GM18909 (cell line): ENCODE data around the gene RELL1.

ENCODE experiments used
- ATAC-seq: cut with Tn5 transposase; IDR thresholded peaks from one replicate; pipeline ENCODE4 v1.9.1; 2021; ENCODE audit warnings: mild to moderate bottlenecking; ENCODE audit not compliant: unreplicated experiment, poor library complexity

RELL1 gene

DNA sequence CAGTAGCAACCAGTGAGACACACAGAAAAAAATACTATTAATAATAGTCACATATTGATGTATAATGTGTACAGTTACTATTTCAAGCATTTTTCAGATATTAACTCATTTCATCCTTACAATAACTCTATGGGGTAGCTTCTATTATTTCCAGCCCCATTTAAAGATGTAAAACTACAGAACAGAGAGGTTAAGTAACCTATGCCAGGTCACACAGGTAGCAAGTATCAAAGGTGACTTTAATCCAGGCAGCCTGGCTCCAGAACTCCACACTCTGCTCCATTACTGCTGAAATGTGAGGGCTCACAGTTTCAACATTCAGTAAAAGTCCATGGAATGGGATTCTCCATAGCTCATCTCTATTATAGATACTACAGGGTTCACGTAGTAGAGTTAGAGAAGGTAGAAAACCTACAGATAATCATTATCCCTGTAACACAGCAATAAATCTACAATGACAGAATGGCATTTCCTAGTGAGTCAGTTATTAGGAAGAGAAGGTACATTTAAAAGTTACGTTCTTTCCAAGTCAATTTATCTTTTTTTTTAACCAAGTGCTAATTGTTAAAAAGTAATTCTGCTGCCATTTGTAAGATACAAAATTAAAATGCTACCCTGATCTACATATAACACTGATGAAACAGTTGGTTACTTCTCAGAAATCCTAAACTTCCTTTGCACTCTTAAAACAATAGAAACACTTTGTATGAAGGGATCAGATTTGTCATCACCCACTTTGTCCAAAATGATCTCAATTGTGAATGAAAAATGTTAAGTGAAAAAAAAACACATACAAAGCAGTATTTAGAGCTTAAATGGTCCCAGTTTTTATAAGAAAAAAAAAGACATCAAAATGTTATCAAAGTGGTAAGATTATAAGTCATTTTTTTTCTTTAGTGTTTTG, 18.7 kb downstream of the RELL1 start:
- no peak for ATAC-seq

DNA sequence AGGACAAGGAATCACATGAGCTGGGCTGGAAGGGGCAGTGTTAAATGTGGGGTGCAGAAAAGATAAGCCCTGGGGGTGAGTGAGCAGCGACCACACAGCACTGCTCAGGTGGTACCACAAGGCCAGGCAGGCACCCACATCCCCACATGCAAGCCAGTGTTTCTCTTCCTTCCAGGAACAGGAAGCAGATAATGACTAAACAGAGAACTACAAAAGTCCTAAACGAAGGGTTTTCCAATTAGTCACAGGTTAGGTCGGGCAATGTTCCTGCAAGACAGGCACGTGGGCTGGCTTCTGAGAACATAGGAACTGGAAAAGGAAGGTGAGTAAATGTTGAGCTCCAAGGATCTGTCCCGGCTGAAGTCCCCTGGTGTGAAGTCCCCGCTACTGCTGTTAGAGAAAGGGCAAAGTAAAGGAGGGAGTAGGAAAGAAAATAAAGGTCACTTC, 19.5 kb downstream of the RELL1 start:
- no peak for ATAC-seq

DNA sequence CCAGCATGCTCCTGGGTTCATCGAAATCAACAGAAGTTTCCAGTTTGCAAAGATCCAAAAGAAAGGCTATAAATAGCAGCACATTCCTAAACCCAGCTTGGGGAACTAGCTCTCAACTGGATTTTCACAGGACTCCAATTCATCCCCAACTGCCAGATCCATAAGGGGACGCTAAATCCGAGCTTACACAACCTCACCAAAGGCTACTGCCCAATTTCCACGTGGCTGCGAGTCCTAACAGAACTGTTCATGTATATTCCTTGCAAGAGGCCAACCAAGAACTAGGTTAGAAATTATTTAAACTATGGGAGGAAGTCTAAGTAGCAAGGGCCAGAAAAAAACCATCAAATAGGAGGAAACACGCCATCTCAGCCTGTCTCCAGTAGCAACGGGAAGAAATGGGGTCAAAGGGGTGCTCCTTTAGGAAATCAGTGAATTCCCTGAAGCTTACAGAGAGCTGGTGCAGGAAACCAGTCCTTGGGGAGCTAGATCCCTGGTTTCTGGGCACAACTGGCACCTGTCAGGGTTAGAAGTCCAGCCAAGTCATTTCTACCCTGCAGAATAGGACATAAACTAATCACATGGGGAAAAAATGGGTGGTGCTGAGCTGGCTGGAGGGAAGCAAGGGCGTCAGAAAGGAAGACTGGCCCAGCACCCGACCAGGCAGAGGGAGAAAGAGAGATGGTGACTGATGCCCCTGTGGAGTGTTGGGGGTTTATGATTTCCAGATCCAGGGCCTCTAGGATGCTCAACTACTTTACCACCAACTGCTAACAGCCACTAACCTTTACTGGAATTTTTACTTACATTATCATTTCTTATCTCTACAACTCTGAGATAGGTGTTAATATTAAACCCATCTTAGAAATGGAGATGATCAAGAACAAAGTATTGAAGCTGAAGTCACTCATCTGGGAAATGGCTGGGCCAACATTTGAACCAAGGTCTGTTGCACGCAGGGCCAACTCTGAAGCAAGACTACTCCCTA, 20.5 kb downstream of the RELL1 start:
- no peak for ATAC-seq

DNA sequence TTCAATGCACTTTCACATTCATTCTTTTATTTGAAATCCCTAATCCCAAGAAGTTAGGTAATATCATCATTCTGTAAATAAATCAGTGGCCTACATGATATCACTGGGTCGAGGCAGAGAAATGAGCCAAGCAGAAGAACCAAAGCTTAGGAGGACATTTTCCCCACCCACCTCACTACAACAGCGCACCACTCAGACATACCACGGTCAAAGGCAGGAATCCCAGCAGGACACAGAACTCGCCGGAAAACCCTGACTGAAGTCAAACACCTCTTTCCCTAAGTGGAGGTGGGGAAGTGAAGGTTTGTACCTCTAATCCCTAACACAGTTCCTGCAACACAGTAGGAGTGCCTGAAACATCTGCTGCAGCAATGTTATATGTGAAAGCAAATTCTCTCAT, 21.5 kb downstream of the RELL1 start:
- ATAC-seq = no peak

DNA sequence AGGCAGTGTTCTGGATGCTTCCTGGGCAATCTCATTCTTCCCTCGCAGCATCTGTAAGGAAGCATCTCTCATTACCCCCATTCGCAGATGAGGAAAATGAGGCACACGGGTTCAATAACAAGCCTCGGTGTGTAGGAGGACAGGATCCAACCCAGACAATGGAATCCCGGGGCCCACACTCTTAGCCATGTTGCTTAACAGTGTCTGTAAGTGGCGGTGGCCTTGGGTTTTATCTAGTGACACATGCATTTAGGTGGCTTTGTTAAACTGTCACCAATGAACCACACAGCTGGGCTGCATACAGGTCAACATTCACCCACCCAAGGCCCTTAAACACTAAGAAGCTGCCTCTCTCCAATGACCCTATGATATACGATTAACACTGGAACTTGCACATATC, 22.6 kb downstream of the RELL1 start:
- no peak for ATAC-seq

DNA sequence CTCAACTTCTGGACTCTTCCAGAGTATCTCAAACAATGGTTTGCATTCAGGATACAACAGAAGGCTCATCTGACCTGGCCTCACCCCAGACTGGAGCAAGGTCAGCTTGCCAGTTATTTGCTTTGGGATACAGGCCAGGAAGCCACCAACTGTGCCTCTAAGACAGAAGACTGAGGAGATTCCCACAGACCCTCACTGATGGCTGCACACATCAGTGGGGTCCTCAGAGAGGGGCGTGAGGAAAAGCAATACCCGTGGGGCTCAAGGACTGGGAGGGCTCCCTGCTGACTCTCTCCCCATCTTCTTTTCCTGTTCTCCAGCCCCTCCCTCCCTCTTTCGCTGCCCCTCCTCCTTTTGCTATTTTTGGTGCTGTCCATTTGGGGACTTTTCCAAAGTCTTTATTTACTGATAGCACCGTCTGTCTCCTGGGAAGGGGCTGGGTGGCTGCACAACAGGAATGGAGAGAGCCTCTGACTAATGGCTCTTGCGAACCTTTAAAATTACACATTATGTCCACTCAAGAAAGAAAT, 23.2 kb downstream of the RELL1 start:
- ATAC-seq = no peak

DNA sequence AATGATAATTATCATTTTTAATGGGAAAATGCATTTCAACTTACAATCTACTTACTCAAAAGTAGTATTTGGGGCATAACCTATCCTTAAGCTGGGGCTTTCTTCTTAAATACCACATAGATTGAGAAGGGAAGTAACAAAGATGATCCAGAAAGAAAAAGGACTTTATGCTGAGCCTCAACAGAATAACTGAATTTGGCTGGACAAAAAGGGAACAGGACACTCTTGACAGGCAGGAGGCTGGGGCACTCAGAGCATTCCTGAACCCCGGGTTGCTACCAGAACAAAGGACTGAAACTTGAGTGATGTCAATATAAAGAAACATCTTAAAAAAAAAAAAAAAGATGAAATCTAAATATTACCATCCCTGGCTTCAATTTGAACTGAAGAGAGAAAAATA, 23.9 kb downstream of the RELL1 start:
- no peak for ATAC-seq

GRCh38 chr4:37661772-37662171, 24.4 kb downstream of the RELL1 start:
- ATAC-seq = no peak

GRCh38 chr4:37659696-37660095, 26.5 kb downstream of the RELL1 start:
- ATAC-seq = no peak

GRCh38 chr4:37656649-37657048, 29.5 kb downstream of the RELL1 start:
- ATAC-seq = no peak

DNA sequence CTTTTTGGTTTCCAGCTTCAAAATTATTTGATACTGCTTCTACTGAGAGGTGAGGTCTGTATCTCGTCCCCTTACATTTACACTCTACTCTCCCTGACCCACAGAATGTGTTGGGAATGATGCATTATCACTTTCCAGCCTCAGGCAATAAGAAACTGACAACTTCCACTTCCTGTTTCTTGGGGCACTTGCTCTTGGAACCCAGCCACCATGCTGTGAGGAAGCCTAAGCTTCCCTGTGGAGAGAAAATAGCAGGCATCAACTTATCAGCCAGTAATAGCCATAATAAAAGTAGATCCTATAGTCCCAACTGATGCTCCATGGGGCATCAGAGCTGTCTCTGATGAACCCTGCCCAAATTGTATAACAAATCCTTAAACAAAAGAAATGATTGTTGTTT, 32.6 kb downstream of the RELL1 start:
- ATAC-seq = no peak

DNA sequence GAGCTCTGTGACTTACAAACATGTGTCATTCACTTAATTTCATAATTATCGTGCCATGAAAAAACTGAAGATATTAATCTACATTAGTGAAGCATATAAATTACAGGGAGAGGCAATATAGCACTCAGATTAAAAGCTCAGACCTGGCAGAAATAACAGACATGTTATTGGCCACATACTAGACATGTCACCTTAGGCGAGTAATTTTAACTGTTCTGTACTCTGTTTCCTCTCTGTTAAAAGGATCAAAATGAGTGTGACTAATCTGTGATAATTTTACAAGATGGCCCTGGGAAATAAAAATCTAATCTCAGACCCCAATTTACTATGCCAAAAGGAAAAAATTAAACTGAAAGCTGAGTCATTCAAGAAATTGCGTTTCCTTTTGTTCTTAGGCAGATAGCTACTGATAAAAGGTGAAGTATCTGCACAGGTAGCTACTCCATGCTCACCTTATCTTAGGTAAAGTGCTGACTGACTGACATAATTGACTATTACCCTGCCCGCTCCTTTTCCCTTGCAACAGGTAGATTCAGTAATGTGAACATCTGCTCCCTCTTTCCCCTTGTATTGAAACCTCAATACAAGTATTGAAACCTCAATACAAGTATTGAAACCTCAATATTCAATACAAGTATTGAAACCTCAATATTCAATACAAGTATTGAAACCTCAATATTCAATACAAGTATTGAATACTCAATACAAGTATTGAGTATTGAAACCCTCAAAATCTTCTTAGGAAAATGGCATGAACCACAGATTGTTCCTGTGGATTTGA, 33.2 kb downstream of the RELL1 start:
- ATAC-seq = no peak

GRCh38 chr4:37651781-37652377, 34.3 kb downstream of the RELL1 start:
- no peak for ATAC-seq

- ATAC-seq = no peak
Observed at GRCh38 chr4:37650481-37650880, 35.7 kb downstream of the RELL1 start.

- ATAC-seq = no peak
Observed at GRCh38 chr4:37649268-37649667, 36.9 kb downstream of the RELL1 start.

GRCh38 chr4:37648084-37648817, 37.9 kb downstream of the RELL1 start:
- no peak for ATAC-seq

- no peak for ATAC-seq
Observed at GRCh38 chr4:37646247-37646646, 39.9 kb downstream of the RELL1 start.

DNA sequence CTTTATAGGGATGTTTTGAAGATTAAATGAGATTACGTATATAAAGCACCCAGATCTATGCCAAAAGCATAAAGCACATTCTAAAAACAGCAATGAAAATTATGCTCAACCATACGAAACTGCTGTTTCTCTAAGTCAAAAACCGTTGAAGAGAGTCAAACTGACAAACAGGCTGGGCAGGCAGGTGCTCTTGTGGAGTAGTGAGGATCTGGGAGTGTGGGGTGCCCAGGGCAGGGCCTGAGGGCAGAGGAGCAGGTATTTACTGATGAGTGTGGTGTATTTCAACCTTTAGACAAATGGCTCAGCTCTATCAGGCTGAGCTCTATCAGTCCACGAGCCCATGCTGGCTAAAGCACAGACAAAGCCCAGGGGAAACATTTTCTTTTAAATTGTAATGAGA, 40.4 kb downstream of the RELL1 start:
- no peak for ATAC-seq

DNA sequence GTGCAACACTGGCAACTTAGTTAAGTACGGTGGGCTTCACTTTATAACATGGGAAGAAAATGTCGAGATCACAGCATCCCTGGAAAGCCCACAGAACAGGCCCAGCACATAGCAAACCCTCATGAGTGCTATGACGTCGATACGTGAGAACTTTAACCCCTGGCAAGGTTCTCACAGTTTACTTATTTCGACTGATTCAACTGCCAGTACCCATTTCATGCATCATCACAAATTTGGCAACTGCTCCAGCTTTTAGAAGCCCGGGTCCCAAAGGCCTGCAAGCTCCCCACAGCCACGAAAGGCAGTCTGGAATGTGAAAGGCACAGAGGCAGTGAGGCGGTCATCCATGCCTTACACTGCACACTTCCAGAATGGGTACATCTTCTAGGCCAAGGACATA, 41.2 kb downstream of the RELL1 start:
- no peak for ATAC-seq
